ENCODE measurements around the gene NOL9. TPM values are rescaled to one million over a fixed set of nuclear protein-coding genes. Genes with fewer than 3 reads are reported as not detected.

NOL9 gene
- total and polyA plus RNA-seq, 4 donors: 3.4 to 29.4 (median 16.7) TPM

GRCh38 chr1:6477039-6477820 is 77.1 kb downstream of the NOL9 start:
- no peak overlapping the region for H3K4me3 ChIP-seq

DNA sequence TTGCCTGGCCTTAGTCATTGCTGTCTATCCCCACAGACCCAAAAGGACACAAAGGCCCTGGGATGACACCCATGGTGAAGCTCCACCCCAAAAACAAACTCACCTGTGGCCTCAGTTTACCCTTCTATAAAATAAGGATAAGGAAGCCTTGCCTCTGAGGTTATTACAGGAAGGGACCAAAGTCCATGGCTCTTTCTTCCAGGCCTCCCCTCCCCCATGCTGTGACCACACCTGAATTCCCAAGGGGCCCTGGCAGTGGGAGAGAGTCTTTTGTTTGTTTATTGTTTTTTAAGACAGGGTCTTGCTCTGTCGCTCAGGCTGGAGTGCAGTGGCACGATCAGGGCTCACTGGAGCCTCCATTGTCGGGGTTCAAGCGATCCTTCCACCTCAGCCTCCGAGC is 77.8 kb downstream of the NOL9 start:
- Histone ChIP-seq H3K36me3 (ENCODE audit: control insufficient read depth in 4 of 4, insufficient read depth in 4 of 4, low read length in 4 of 4) (peaks cover 0 to 8% (median 4%) of the 10 kb centered on the region in 4 donors), H3K9ac (ENCODE audit: insufficient read depth in 1 of 2, low read length in 2 of 2) (no peak overlapping the region), H3K27me3 (ENCODE audit: control insufficient read depth in 3 of 3, insufficient read depth in 3 of 3, low read length in 2 of 3) (no peaks in the 10 kb centered on the region), H3K27ac (ENCODE audit: low read depth in 1 of 2, low read length in 1 of 2) (no peak overlapping the region), H3K4me3 (no peak overlapping the region), H3K4me1 (ENCODE audit: control insufficient read depth in 5 of 5, insufficient read depth in 5 of 5, low read length in 5 of 5) (peaks cover 0 to 2% (median 0%) of the 10 kb centered on the region in 5 donors), H3K9me3 (ENCODE audit: control insufficient read depth in 4 of 4, insufficient read depth in 3 of 4, low read length in 3 of 4) (no peaks in the 10 kb centered on the region)
- DNase-seq: no peak
- 91 to 100% methylated on average over 5 of the region's 5 CpGs for WGBS, 2 donors
- no peak for TF ChIP-seq CTCF (IDR thresholded peaks at IDR 0.05; ENCODE audit: control extremely low read depth, extremely low read depth)
- no peak for ATAC-seq (ENCODE audit: insufficient read depth, low FRiP score)

More at GRCh38 chr1:6477039-6477820, 77.1 kb downstream of the NOL9 start:
- H3K27ac ChIP-seq (ENCODE audit: low read depth in 1 of 2, low read length in 1 of 2): no peak overlapping the region
- H3K9me3 ChIP-seq (ENCODE audit: control insufficient read depth in 4 of 4, insufficient read depth in 3 of 4, low read length in 3 of 4): no peaks in the 10 kb centered on the region
- H3K9ac ChIP-seq (ENCODE audit: insufficient read depth in 1 of 2, low read length in 2 of 2): peak overlapping the region in 1 of 2 donors; percentile 32
- H3K36me3 ChIP-seq (ENCODE audit: control insufficient read depth in 4 of 4, insufficient read depth in 4 of 4, low read length in 4 of 4): peaks cover 0 to 5% (median 4%) of the 10 kb centered on the region in 4 donors
- WGBS, 2 donors: 84 to 90% methylated on average over 24 of the region's 24 CpGs
- no peaks in the 10 kb centered on the region for H3K27me3 ChIP-seq (ENCODE audit: control insufficient read depth in 3 of 3, insufficient read depth in 3 of 3, low read length in 2 of 3)
- ATAC-seq (ENCODE audit: insufficient read depth, low FRiP score): no peak
- DNase-seq: peak in 1 of 3 donors; percentile 30
- no peak for TF ChIP-seq CTCF (IDR thresholded peaks at IDR 0.05; ENCODE audit: control extremely low read depth, extremely low read depth)
- no peaks in the 10 kb centered on the region for H3K4me1 ChIP-seq (ENCODE audit: control insufficient read depth in 5 of 5, insufficient read depth in 5 of 5, low read length in 5 of 5)

- peak; percentile 46 for TF ChIP-seq CTCF (IDR thresholded peaks at IDR 0.05; ENCODE audit: control extremely low read depth, extremely low read depth)
- no peak overlapping the region for H3K9ac ChIP-seq (ENCODE audit: insufficient read depth in 1 of 2, low read length in 2 of 2)
- 40 to 42% methylated on average over 31 to 33 of the region's 33 CpGs for WGBS, 2 donors
These were observed 78.8 kb downstream of the NOL9 start for GRCh38 chr1:6475381-6476133.

More at GRCh38 chr1:6475381-6476133, 78.8 kb downstream of the NOL9 start:
- peaks cover 0 to 8% (median 4%) of the 10 kb centered on the region in 4 donors for H3K36me3 ChIP-seq (ENCODE audit: control insufficient read depth in 4 of 4, insufficient read depth in 4 of 4, low read length in 4 of 4)
- peaks cover 0 to 4% (median 0%) of the 10 kb centered on the region in 5 donors for H3K4me1 ChIP-seq (ENCODE audit: control insufficient read depth in 5 of 5, insufficient read depth in 5 of 5, low read length in 5 of 5)
- H3K27me3 ChIP-seq (ENCODE audit: control insufficient read depth in 3 of 3, insufficient read depth in 3 of 3, low read length in 2 of 3): no peaks in the 10 kb centered on the region
- H3K27ac ChIP-seq (ENCODE audit: low read depth in 1 of 2, low read length in 1 of 2): no peak overlapping the region
- DNase-seq (peak in 1 of 3 donors; percentile 35), ATAC-seq (ENCODE audit: insufficient read depth, low FRiP score) (peak; percentile 70)
- peaks cover 0 to 2% (median 0%) of the 10 kb centered on the region in 4 donors for H3K9me3 ChIP-seq (ENCODE audit: control insufficient read depth in 4 of 4, insufficient read depth in 3 of 4, low read length in 3 of 4)
- no peak overlapping the region for H3K4me3 ChIP-seq

Data from lung (tissue), 12 donors.